HepG2 (cell line): ENCODE measurements around the gene LEAP2. TPM values are rescaled to one million over a fixed set of nuclear protein-coding genes. Genes with fewer than 3 reads are reported as not detected.

Experiments used
- AFF4 ChIP-seq: sonication (generic); formaldehyde crosslinking; IDR thresholded peaks from 2 replicates; pipeline ENCODE4 v1.4.0; 2020; ENCODE audit warnings: missing genetic modification reagents
- AGO1 ChIP-seq: fragments of 200-400 bp; formaldehyde crosslinking; IDR thresholded peaks from 2 replicates; pipeline ENCODE4 v1.6.1; 2017; ENCODE audit warnings: mild to moderate bottlenecking, low read depth, low read length, moderate library complexity; ENCODE audit not compliant: poor library complexity, severe bottlenecking
- ARID2 ChIP-seq: sonication (generic); formaldehyde crosslinking; IDR thresholded peaks from 2 replicates; pipeline ENCODE4 v1.8.1; 2022; ENCODE audit warnings: mild to moderate bottlenecking, missing genetic modification reagents, borderline replicate concordance
- DRAP1 ChIP-seq: IDR thresholded peaks from 2 replicates; pipeline ENCODE4 v1.6.1; 2016; ENCODE audit warnings: missing genetic modification reagents, missing compliant biosample characterization
- E2F2 ChIP-seq: sonication (generic); formaldehyde crosslinking; IDR thresholded peaks from 2 replicates; pipeline ENCODE4 v1.4.0; 2020; ENCODE audit warnings: missing genetic modification reagents, borderline replicate concordance
- FUBP1 ChIP-seq: sonication (generic); formaldehyde crosslinking; IDR thresholded peaks from 2 replicates; pipeline ENCODE4 v1.5.1; 2020; ENCODE audit warnings: missing genetic modification reagents, mild to moderate bottlenecking, borderline replicate concordance
- HNF4G ChIP-seq, 2 experiments: sonication (generic) in 1 of 2; formaldehyde crosslinking in 1 of 2; IDR thresholded peaks; 2 replicates each; pipeline versions ENCODE4 v1.4.0 to v1.6.1; 2011 to 2020; ENCODE audit warnings: borderline replicate concordance in 2 of 2, low read depth in 2 of 2, mild to moderate bottlenecking in 2 of 2, low read length in 1 of 2, missing genetic modification reagents in 1 of 2, moderate library complexity in 1 of 2
- PHF21A ChIP-seq: sonication (generic); formaldehyde crosslinking; IDR thresholded peaks from 2 replicates; pipeline ENCODE4 v1.5.0; 2020; ENCODE audit warnings: mild to moderate bottlenecking, missing genetic modification reagents
- THAP11 ChIP-seq: IDR thresholded peaks from 2 replicates; pipeline ENCODE4 v1.6.1; 2016; ENCODE audit warnings: missing biosample characterization, missing genetic modification reagents
- ZFP36L2 ChIP-seq: sonication (generic); formaldehyde crosslinking; IDR thresholded peaks from 2 replicates; pipeline ENCODE4 v1.4.0; 2020; ENCODE audit warnings: missing genetic modification reagents
- ZNF136 ChIP-seq: sonication (generic); formaldehyde crosslinking; IDR thresholded peaks from 2 replicates; pipeline ENCODE4 v1.8.1; 2022; ENCODE audit warnings: low read depth, mild to moderate bottlenecking, moderate library complexity, missing genetic modification reagents
- polyA plus RNA-seq, 8 experiments: library from polyadenylated mRNA; depleted of rRNA in 3 of 8; stranded (reverse) in 7 of 8; unstranded in 1 of 8; fragments of >200 nt; fragmentation: Illumina TruSeq in 4 of 8; extraction: Trizol in 4 of 8; gene quantifications; 2 replicates each; pipeline versions ENCODE4 v1.2.1 to v1.2.3, GENCODE V29; 2011 to 2016; ENCODE audit warnings: low read depth in 4 of 8, missing spikeins in 1 of 8, mixed read lengths in 1 of 8; ENCODE audit not compliant: insufficient read depth in 1 of 8
- total RNA-seq, 5 experiments: library from RNA; depleted of rRNA; stranded (reverse); fragments of >200 nt; fragmentation: Illumina TruSeq; extraction: Trizol; gene quantifications; 2 replicates each; pipeline ENCODE4 v1.2.3, GENCODE V29; 2016; ENCODE audit warnings: low read depth in 1 of 5
- TF ChIP-seq, protein P1 (sequence below): sonication (generic); formaldehyde crosslinking; IDR thresholded peaks from 2 replicates; pipeline ENCODE4 v1.8.0; 2022; ENCODE audit warnings: missing genetic modification reagents, mild to moderate bottlenecking, moderate library complexity, borderline replicate concordance
- TF ChIP-seq, protein P2 (sequence below): sonication (generic); formaldehyde crosslinking; IDR thresholded peaks from 2 replicates; pipeline ENCODE4 v1.9.0; 2021; ENCODE audit warnings: missing genetic modification reagents, borderline replicate concordance

The LEAP2 gene
- total and polyA plus RNA-seq, 2 of the 13 experiments (the other 11 are each of a cell fraction or from before 2014, with no cell fraction given) = 23.9 to 51.9 TPM

GRCh38 chr5:132830436-132831094, 42.9 kb upstream of the LEAP2 start, which contains the start of gene SHROOM1 (continued):
- TF ChIP-seq AGO1 (no peak), FUBP1 (no peak), PHF21A (no peak), THAP11 (0 out of 2 replicates have a peak, but pooled peaks have one; percentile 39), DRAP1 (CRISPR knock-in tag) (peak; percentile 73), ZFP36L2 (CRISPR knock-in tag) (no peak), E2F2 (CRISPR knock-in tag) (no peak), ARID2 (no peak), AFF4 (no peak), HNF4G (IDR thresholded peaks at IDR 0.05; ENCODE audit: borderline replicate concordance, low read depth, low read length) (0 out of 2 replicates have a peak, but pooled peaks have one; percentile 7), HNF4G (CRISPR knock-in tag; IDR thresholded peaks at IDR 0.05; ENCODE audit: borderline replicate concordance, low read depth) (no peak), ZNF136 (no peak)
- TF ChIP-seq, protein P1, sequence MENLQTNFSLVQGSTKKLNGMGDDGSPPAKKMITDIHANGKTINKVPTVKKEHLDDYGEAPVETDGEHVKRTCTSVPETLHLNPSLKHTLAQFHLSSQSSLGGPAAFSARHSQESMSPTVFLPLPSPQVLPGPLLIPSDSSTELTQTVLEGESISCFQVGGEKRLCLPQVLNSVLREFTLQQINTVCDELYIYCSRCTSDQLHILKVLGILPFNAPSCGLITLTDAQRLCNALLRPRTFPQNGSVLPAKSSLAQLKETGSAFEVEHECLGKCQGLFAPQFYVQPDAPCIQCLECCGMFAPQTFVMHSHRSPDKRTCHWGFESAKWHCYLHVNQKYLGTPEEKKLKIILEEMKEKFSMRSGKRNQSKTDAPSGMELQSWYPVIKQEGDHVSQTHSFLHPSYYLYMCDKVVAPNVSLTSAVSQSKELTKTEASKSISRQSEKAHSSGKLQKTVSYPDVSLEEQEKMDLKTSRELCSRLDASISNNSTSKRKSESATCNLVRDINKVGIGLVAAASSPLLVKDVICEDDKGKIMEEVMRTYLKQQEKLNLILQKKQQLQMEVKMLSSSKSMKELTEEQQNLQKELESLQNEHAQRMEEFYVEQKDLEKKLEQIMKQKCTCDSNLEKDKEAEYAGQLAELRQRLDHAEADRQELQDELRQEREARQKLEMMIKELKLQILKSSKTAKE (CRISPR knock-in tag) = no peak; the same call in 1 of the 2 replicates
- TF ChIP-seq, protein P2, sequence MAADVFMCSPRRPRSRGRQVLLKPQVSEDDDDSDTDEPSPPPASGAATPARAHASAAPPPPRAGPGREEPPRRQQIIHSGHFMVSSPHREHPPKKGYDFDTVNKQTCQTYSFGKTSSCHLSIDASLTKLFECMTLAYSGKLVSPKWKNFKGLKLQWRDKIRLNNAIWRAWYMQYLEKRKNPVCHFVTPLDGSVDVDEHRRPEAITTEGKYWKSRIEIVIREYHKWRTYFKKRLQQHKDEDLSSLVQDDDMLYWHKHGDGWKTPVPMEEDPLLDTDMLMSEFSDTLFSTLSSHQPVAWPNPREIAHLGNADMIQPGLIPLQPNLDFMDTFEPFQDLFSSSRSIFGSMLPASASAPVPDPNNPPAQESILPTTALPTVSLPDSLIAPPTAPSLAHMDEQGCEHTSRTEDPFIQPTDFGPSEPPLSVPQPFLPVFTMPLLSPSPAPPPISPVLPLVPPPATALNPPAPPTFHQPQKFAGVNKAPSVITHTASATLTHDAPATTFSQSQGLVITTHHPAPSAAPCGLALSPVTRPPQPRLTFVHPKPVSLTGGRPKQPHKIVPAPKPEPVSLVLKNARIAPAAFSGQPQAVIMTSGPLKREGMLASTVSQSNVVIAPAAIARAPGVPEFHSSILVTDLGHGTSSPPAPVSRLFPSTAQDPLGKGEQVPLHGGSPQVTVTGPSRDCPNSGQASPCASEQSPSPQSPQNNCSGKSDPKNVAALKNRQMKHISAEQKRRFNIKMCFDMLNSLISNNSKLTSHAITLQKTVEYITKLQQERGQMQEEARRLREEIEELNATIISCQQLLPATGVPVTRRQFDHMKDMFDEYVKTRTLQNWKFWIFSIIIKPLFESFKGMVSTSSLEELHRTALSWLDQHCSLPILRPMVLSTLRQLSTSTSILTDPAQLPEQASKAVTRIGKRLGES = no peak
